H9 (cell line): Measurements from ENCODE around the gene PGAM4. TPM values are rescaled to one million over a fixed set of nuclear protein-coding genes. Genes with fewer than 3 reads are reported as not detected.

Source experiments
- DNase-seq: peaks from one replicate; pipeline ENCODE4 v3.0.0-alpha.2; 2017
- H2AFZ ChIP-seq: one replicate; pipeline ENCODE4 v1.6.1; 2013; ENCODE audit warnings: mild to moderate bottlenecking, low read length, control low read depth, moderate library complexity
- H2AK5ac ChIP-seq: 2 replicates; pipeline ENCODE4 v1.6.1; 2013; ENCODE audit warnings: low read length, control low read depth, mixed read lengths; ENCODE audit not compliant: insufficient read length
- H2BK120ac ChIP-seq: one replicate; pipeline ENCODE4 v1.6.1; 2013; ENCODE audit warnings: low read depth, mild to moderate bottlenecking, low read length, control low read depth, inconsistent platforms; ENCODE audit not compliant: poor library complexity, severe bottlenecking
- H2BK12ac ChIP-seq: 2 replicates; pipeline ENCODE4 v1.6.1; 2013; ENCODE audit warnings: low read length, control low read depth, mixed read lengths, low read depth; ENCODE audit not compliant: insufficient read length
- H2BK15ac ChIP-seq: 2 replicates; pipeline ENCODE4 v1.6.1; 2013; ENCODE audit warnings: low read depth, low read length, control low read depth
- H2BK20ac ChIP-seq: one replicate; pipeline ENCODE4 v1.6.1; 2013; ENCODE audit warnings: low read depth, mild to moderate bottlenecking, low read length, control low read depth, inconsistent platforms; ENCODE audit not compliant: poor library complexity, severe bottlenecking
- H2BK5ac ChIP-seq: 2 replicates; pipeline ENCODE4 v1.6.1; 2013; ENCODE audit warnings: low read length, control low read depth, mixed read lengths; ENCODE audit not compliant: insufficient read length
- H3K14ac ChIP-seq: 2 replicates; pipeline ENCODE4 v1.6.1; 2013; ENCODE audit warnings: low read length, control low read depth; ENCODE audit not compliant: insufficient read depth
- H3K18ac ChIP-seq: 2 replicates; pipeline ENCODE4 v1.6.1; 2013; ENCODE audit warnings: low read depth, mild to moderate bottlenecking, mixed read lengths, low read length, control low read depth; ENCODE audit not compliant: insufficient read length
- H3K23ac ChIP-seq: 2 replicates; pipeline ENCODE4 v1.6.1; 2013; ENCODE audit warnings: low read length, control low read depth, mixed read lengths, low read depth; ENCODE audit not compliant: insufficient read length
- H3K23me2 ChIP-seq: 2 replicates; pipeline ENCODE4 v1.6.1; 2013; ENCODE audit warnings: low read depth, mild to moderate bottlenecking, mixed read lengths, low read length, control low read depth; ENCODE audit not compliant: insufficient read length, poor library complexity, severe bottlenecking
- H3K27ac ChIP-seq: 2 replicates; pipeline ENCODE4 v1.5.1; 2013; ENCODE audit warnings: low read length, control low read depth, mixed read lengths, low read depth; ENCODE audit not compliant: insufficient read length
- H3K27me3 ChIP-seq: 2 replicates; pipeline ENCODE4 v1.6.1; 2013; ENCODE audit warnings: low read length, control low read depth, inconsistent platforms; ENCODE audit not compliant: insufficient read depth
- H3K4ac ChIP-seq: 2 replicates; pipeline ENCODE4 v1.6.1; 2013; ENCODE audit warnings: low read depth, mild to moderate bottlenecking, control low read depth, inconsistent platforms, low read length, moderate library complexity
- H3K4me1 ChIP-seq: 2 replicates; pipeline ENCODE4 v1.6.1; 2013; ENCODE audit warnings: low read length, control low read depth, inconsistent platforms; ENCODE audit not compliant: insufficient read depth
- H3K4me2 ChIP-seq: 2 replicates; pipeline ENCODE4 v1.6.1; 2013; ENCODE audit warnings: low read length, control low read depth, mixed read lengths; ENCODE audit not compliant: insufficient read length, insufficient read depth
- H3K56ac ChIP-seq: 2 replicates; pipeline ENCODE4 v1.6.1; 2013; ENCODE audit warnings: low read depth, mild to moderate bottlenecking, mixed read lengths, low read length, control low read depth; ENCODE audit not compliant: insufficient read length
- H3K79me1 ChIP-seq: 2 replicates; pipeline ENCODE4 v1.6.1; 2013; ENCODE audit warnings: low read depth, mild to moderate bottlenecking, moderate library complexity, low read length, control low read depth, inconsistent platforms; ENCODE audit not compliant: insufficient read depth, poor library complexity, severe bottlenecking
- H3K79me2 ChIP-seq: 2 replicates; pipeline ENCODE4 v1.6.1; 2013; ENCODE audit warnings: low read length, control low read depth, inconsistent platforms; ENCODE audit not compliant: insufficient read depth
- H3K9ac ChIP-seq: 2 replicates; pipeline ENCODE4 v1.6.1; 2013; ENCODE audit warnings: low read length, control low read depth, mixed read lengths; ENCODE audit not compliant: insufficient read length; ENCODE audit errors: extremely low read depth
- H3K9me3 ChIP-seq: one replicate; pipeline ENCODE4 v1.6.1; 2013; ENCODE audit warnings: low read depth, low read length, inconsistent platforms; ENCODE audit not compliant: control insufficient read depth
- H3T11ph ChIP-seq: one replicate; pipeline ENCODE4 v1.6.1; 2013; ENCODE audit warnings: mild to moderate bottlenecking, low read length, control low read depth, inconsistent platforms
- H4K20me1 ChIP-seq: one replicate; pipeline ENCODE4 v1.6.1; 2013; ENCODE audit not compliant: control insufficient read depth, insufficient read length, insufficient read depth
- H4K5ac ChIP-seq: 2 replicates; pipeline ENCODE4 v1.6.1; 2013; ENCODE audit warnings: low read depth, mild to moderate bottlenecking, mixed read lengths, low read length, control low read depth; ENCODE audit not compliant: insufficient read length
- H4K8ac ChIP-seq: replicated peaks from 2 replicates; pipeline ENCODE4 v1.6.1; 2013; ENCODE audit warnings: low read length, control low read depth, mixed read lengths, low read depth; ENCODE audit not compliant: insufficient read length
- H4K91ac ChIP-seq: 2 replicates; pipeline ENCODE4 v1.6.1; 2013; ENCODE audit warnings: low read depth, mild to moderate bottlenecking, moderate library complexity, mixed read lengths, low read length, control low read depth; ENCODE audit not compliant: insufficient read length
- H3K27ac Mint-ChIP-seq, 3 experiments: 2 replicates in 2 of 3; 3 replicates in 1 of 3; pipeline ENCODE4 v1.8.0; 2020 to 2021; ENCODE audit warnings: mixed read lengths in 3 of 3, mild to moderate bottlenecking in 1 of 3, moderate library complexity in 1 of 3
- H3K27me3 Mint-ChIP-seq: 2 replicates; pipeline ENCODE4 v1.8.0; 2021; ENCODE audit warnings: low read depth, mild to moderate bottlenecking, moderate library complexity, mixed read lengths
- H3K36me3 Mint-ChIP-seq, 3 experiments: 2 replicates in 2 of 3; 3 replicates in 1 of 3; pipeline ENCODE4 v1.8.0; 2020 to 2021; ENCODE audit warnings: low read depth in 3 of 3, mixed read lengths in 3 of 3; ENCODE audit not compliant: insufficient read depth in 1 of 3
- H3K4me1 Mint-ChIP-seq, 2 experiments: 2 replicates each; pipeline ENCODE4 v1.8.0; 2020; ENCODE audit warnings: mixed read lengths in 2 of 2
- H3K4me3 Mint-ChIP-seq, 2 experiments: 2 replicates in 1 of 2; 3 replicates in 1 of 2; pipeline ENCODE4 v1.8.0; 2020 to 2021; ENCODE audit warnings: mild to moderate bottlenecking in 2 of 2, mixed read lengths in 2 of 2, moderate library complexity in 1 of 2
- H3K9me3 Mint-ChIP-seq, 2 experiments: 2 replicates in 1 of 2; 3 replicates in 1 of 2; pipeline ENCODE4 v1.8.0; 2020; ENCODE audit warnings: mild to moderate bottlenecking in 2 of 2, mixed read lengths in 2 of 2, moderate library complexity in 1 of 2
- CTCF ChIP-seq: fragments of 200-600 bp; sonication (generic); conservative IDR thresholded peaks from 3 replicates; pipeline ENCODE4 v1.8.0; 2021; ENCODE audit warnings: antibody characterized with exemption, mild to moderate bottlenecking
- WGBS: extraction: QIAGEN DNeasy Blood & Tissue Kit; methylation state at CpG from one replicate; pipeline ENCODE4 v1.1.7; 2013; ENCODE audit warnings: missing lambda C conversion rate, low lambda C conversion rate, mixed read lengths; ENCODE audit not compliant: insufficient read length; ENCODE audit errors: extremely low coverage; 5-methylcytosine and 5-hydroxymethylcytosine counted together
- total RNA-seq: library from RNA; stranded (reverse); gene quantifications from 2 replicates; pipeline ENCODE4 v1.2.1, GENCODE V29; 2021

Gene PGAM4
- total RNA-seq, 1 experiment from 2014 or later = 0.52 TPM

- H3K79me1 ChIP-seq = no peaks in the 10 kb centered on the region
- H4K20me1 ChIP-seq = no peaks in the 10 kb centered on the region
- no peak overlapping the region for H3T11ph ChIP-seq
- no peak overlapping the region for H3K18ac ChIP-seq
- no peak overlapping the region for H3K27ac Mint-ChIP-seq
- no peak overlapping the region for H2BK20ac ChIP-seq
- no peak overlapping the region for H2AFZ ChIP-seq
- H3K36me3 Mint-ChIP-seq = peaks cover 0 to 8% (median 0%) of the 10 kb centered on the region in 3 experiments; a peak in 2 of 7 replicates
- no peak overlapping the region for H3K56ac ChIP-seq
- H3K14ac ChIP-seq = no peak overlapping the region
- H2BK5ac ChIP-seq = no peak overlapping the region
- no peaks in the 10 kb centered on the region for H3K4me1 Mint-ChIP-seq
- no peak for TF ChIP-seq CTCF
- H3K4me2 ChIP-seq = no peak overlapping the region
- H3K27ac ChIP-seq = no peak overlapping the region
- H3K23me2 ChIP-seq = no peaks in the 10 kb centered on the region
- no peak overlapping the region for H3K23ac ChIP-seq
- H3K27me3 ChIP-seq = no peaks in the 10 kb centered on the region
- no peak overlapping the region for H4K91ac ChIP-seq
- peaks cover 18% of the 10 kb centered on the region for H3K9me3 ChIP-seq
- no peak overlapping the region for H2BK120ac ChIP-seq
- H4K8ac ChIP-seq = no peak overlapping the region
- WGBS = no CpG with 5 or more reads among the region's 1 CpG
- H4K5ac ChIP-seq = no peak overlapping the region
- no peak overlapping the region for H2AK5ac ChIP-seq
- H3K79me2 ChIP-seq = no peaks in the 10 kb centered on the region
- H2BK12ac ChIP-seq = no peak overlapping the region
- H3K4me1 ChIP-seq = no peaks in the 10 kb centered on the region
- H3K9me3 Mint-ChIP-seq = peaks cover 64 to 75% of the 10 kb centered on the region in 2 experiments
- H3K9ac ChIP-seq = no peak overlapping the region
- no peaks in the 10 kb centered on the region for H3K27me3 Mint-ChIP-seq
- H3K4me3 Mint-ChIP-seq = no peak overlapping the region
- H2BK15ac ChIP-seq = no peak overlapping the region
- H3K4ac ChIP-seq = no peak overlapping the region
- DNase-seq = no peak
These were observed 8.9 kb downstream of the PGAM4 start for GRCh38 chrX:77960567-77960966.
